HepG2 (cell line): ENCODE results near the gene SLCO1B1.

Source experiments
- EP300 ChIP-seq, 3 experiments: sonication (generic) in 1 of 3; formaldehyde crosslinking in 1 of 3; IDR thresholded peaks; 2 replicates each; pipeline versions ENCODE4 v1.5.1 to v1.6.1; 2011 to 2020; ENCODE audit warnings: low read depth in 2 of 3, low read length in 2 of 3, borderline replicate concordance in 1 of 3, improper control_type of control experiment in 1 of 3, mild to moderate bottlenecking in 1 of 3, missing genetic modification reagents in 1 of 3, moderate library complexity in 1 of 3
- HOXA7 ChIP-seq: sonication (generic); formaldehyde crosslinking; IDR thresholded peaks from 2 replicates; pipeline ENCODE4 v1.8.1; 2022; ENCODE audit warnings: mild to moderate bottlenecking, missing genetic modification reagents, moderate library complexity
- KDM5B ChIP-seq: sonication (generic); formaldehyde crosslinking; IDR thresholded peaks from 2 replicates; pipeline ENCODE4 v1.4.0; 2020; ENCODE audit warnings: missing genetic modification reagents, mild to moderate bottlenecking, borderline replicate concordance
- RBFOX2 ChIP-seq: fragments of 200-400 bp; formaldehyde crosslinking; IDR thresholded peaks from 2 replicates; pipeline ENCODE4 v1.6.1; 2017; ENCODE audit warnings: low read depth, mild to moderate bottlenecking, low read length

DNA sequence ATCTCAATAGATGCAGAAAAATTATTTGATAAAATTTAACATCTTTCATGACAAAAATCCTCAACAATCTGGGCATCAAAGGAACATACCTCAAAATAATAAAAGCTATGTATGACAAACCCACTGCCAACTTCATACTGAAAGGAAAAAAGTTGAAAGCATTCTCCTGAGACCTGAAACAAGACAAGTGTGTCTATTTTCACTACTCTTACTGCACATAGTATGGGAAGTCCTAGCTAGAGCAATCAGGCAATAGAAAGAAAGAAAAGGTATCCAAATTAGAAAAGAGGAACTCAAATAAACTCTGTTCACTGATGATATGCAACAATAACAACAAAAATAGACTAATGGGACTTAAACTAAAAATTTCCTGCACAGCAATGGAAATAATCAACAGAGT is 90.1 kb downstream of the SLCO1B1 start:
- TF ChIP-seq RBFOX2 (no peak), KDM5B (no peak), EP300 (IDR thresholded peaks at IDR 0.05; ENCODE audit: low read depth in 2 of 2, low read length in 2 of 2) (no peak), EP300 (CRISPR knock-in tag; IDR thresholded peaks at IDR 0.05; ENCODE audit: borderline replicate concordance) (no peak), HOXA7 (no peak)
